Left lung (tissue), 10 donors: Measurements from ENCODE around the gene GSG1L2. TPM values are rescaled to one million over a fixed set of nuclear protein-coding genes. Genes with fewer than 3 reads are reported as not detected.

Source experiments
- ATAC-seq: fragments of 200-7000 bp; cut with Tn5 transposase; one replicate; pipeline ENCODE4 v1.9.1; 2020; ENCODE audit warnings: moderate library complexity
- DNase-seq, 4 donors: peaks; one replicate each; pipeline ENCODE4 v3.0.0-alpha.2; 2013 to 2020
- H3K27ac ChIP-seq, 2 donors: fragments of 200-600 bp; sonication (generic) in 1 of 2; one replicate each; pipeline versions ENCODE4 v1.5.0 to v1.8.0; 2020 to 2021
- H3K27me3 ChIP-seq, 2 donors: fragments of 200-600 bp; sonication (generic) in 1 of 2; one replicate each; pipeline versions ENCODE4 v1.5.0 to v1.8.0; 2020 to 2021
- H3K36me3 ChIP-seq, 2 donors: fragments of 200-600 bp; sonication (generic) in 1 of 2; one replicate each; pipeline versions ENCODE4 v1.5.0 to v1.8.0; 2020 to 2021
- H3K4me1 ChIP-seq, 2 donors: fragments of 200-600 bp; one replicate each; pipeline ENCODE4 v1.8.0; 2021
- H3K4me3 ChIP-seq, 2 donors: fragments of 200-600 bp; sonication (generic) in 1 of 2; one replicate each; pipeline versions ENCODE4 v1.5.0 to v1.8.0; 2020 to 2021; ENCODE audit warnings: mild to moderate bottlenecking in 1 of 2
- H3K9me3 ChIP-seq, 2 donors: fragments of 200-600 bp; sonication (generic) in 1 of 2; one replicate each; pipeline versions ENCODE4 v1.5.0 to v1.8.0; 2020 to 2021
- intact Hi-C, 2 donors: fragments of 100-400 bp; cut with DNase I; formaldehyde crosslinking; loops; one replicate each; pipeline versions ENCODE4 v1.11.2 to v1.14.2; 2022
- polyA plus RNA-seq, 6 donors: library from polyadenylated mRNA; unstranded; fragments of 120-200 nt; gene quantifications; one replicate each; pipeline ENCODE4 v1.2.1, GENCODE V29; 2013; ENCODE audit not compliant: insufficient read length in 6 of 6
- total RNA-seq, 2 donors: library from RNA; stranded (reverse); fragmentation: NEBNext Ultra II Directional; extraction: Animal tissue kit (Norgen Biotek cat#: 25700); gene quantifications; one replicate each; pipeline ENCODE4 v1.2.1, GENCODE V29; 2021
- TF ChIP-seq, protein P1 (sequence below), 2 donors: fragments of 200-600 bp; sonication (generic) in 1 of 2; IDR thresholded peaks; one replicate each; pipeline versions ENCODE4 v1.5.0 to v1.8.0; 2021; ENCODE audit warnings: antibody characterized with exemption in 2 of 2
- donor health status: DM: no; HTN: yes; CAD: no.
- donor health status: DM: no; HTN: no; CAD: no.

GSG1L2 gene
- total and polyA plus RNA-seq, 8 donors, result not detected

GRCh38 chr17:9805769-9806168, 16.1 kb downstream of the GSG1L2 start:
- TF ChIP-seq, protein P1, sequence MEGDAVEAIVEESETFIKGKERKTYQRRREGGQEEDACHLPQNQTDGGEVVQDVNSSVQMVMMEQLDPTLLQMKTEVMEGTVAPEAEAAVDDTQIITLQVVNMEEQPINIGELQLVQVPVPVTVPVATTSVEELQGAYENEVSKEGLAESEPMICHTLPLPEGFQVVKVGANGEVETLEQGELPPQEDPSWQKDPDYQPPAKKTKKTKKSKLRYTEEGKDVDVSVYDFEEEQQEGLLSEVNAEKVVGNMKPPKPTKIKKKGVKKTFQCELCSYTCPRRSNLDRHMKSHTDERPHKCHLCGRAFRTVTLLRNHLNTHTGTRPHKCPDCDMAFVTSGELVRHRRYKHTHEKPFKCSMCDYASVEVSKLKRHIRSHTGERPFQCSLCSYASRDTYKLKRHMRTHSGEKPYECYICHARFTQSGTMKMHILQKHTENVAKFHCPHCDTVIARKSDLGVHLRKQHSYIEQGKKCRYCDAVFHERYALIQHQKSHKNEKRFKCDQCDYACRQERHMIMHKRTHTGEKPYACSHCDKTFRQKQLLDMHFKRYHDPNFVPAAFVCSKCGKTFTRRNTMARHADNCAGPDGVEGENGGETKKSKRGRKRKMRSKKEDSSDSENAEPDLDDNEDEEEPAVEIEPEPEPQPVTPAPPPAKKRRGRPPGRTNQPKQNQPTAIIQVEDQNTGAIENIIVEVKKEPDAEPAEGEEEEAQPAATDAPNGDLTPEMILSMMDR (IDR thresholded peaks at IDR 0.05), result no peak
- Histone ChIP-seq H3K27me3 (peaks cover 0 to 20% of the 10 kb centered on the region in 2 donors), H3K27ac (no peak overlapping the region), H3K4me3 (no peak overlapping the region), H3K36me3 (no peaks in the 10 kb centered on the region), H3K4me1 (no peaks in the 10 kb centered on the region), H3K9me3 (peaks cover 0 to 3% of the 10 kb centered on the region in 2 donors)
- intact Hi-C loops, result no loop called here
- DNase-seq, result no peak
- no peak for ATAC-seq

GRCh38 chr17:9802697-9803096, 19.2 kb downstream of the GSG1L2 start:
- no peaks in the 10 kb centered on the region for H3K36me3 ChIP-seq
- H3K9me3 ChIP-seq, result peaks cover 0 to 3% of the 10 kb centered on the region in 2 donors
- H3K4me3 ChIP-seq, result no peak overlapping the region
- intact Hi-C loops, result no loop called here
- no peak overlapping the region for H3K27ac ChIP-seq
- DNase-seq (no peak), ATAC-seq (no peak)
- peaks cover 0 to 41% of the 10 kb centered on the region in 2 donors for H3K27me3 ChIP-seq
- H3K4me1 ChIP-seq, result no peaks in the 10 kb centered on the region
- TF ChIP-seq, protein P1 (IDR thresholded peaks at IDR 0.05), result no peak

GRCh38 chr17:9802294-9802693, 19.6 kb downstream of the GSG1L2 start:
- intact Hi-C loops, result no loop called here
- TF ChIP-seq, protein P1 (IDR thresholded peaks at IDR 0.05), result no peak
- H3K36me3 ChIP-seq, result no peaks in the 10 kb centered on the region
- H3K27me3 ChIP-seq, result peaks cover 0 to 45% of the 10 kb centered on the region in 2 donors
- no peaks in the 10 kb centered on the region for H3K4me1 ChIP-seq
- H3K27ac ChIP-seq, result no peak overlapping the region
- peaks cover 0 to 3% of the 10 kb centered on the region in 2 donors for H3K9me3 ChIP-seq
- no peak overlapping the region for H3K4me3 ChIP-seq
- DNase-seq, result no peak
- ATAC-seq, result no peak

GRCh38 chr17:9801505-9801904, 20.4 kb downstream of the GSG1L2 start:
- intact Hi-C loops, result no loop called here
- Histone ChIP-seq H3K27ac (no peak overlapping the region), H3K4me3 (no peak overlapping the region), H3K27me3 (peaks cover 0 to 47% of the 10 kb centered on the region in 2 donors), H3K36me3 (no peaks in the 10 kb centered on the region), H3K9me3 (peaks cover 0 to 3% of the 10 kb centered on the region in 2 donors), H3K4me1 (no peaks in the 10 kb centered on the region)
- no peak for ATAC-seq
- no peak for DNase-seq
- TF ChIP-seq, protein P1 (IDR thresholded peaks at IDR 0.05), result no peak

DNA sequence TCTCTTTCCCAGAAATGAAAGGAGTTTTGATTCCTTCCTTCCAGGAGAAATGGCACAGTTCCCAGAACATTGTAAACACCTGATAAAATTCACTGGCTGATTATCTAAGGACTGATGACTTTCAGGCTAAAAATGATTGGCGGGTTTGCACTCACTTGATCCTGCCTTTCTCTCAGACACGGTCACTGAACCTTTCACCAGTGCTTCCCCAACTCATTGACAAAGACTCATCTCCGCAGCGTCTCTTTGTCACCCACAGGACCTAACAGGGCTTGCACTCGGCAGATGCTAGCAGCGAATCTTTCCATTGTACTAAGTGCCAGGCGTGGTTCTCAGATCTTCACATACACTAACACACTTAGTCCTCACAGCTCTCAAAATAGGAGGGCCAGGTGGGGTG, 23.2 kb downstream of the GSG1L2 start:
- TF ChIP-seq, protein P1 (IDR thresholded peaks at IDR 0.05), result no peak
- intact Hi-C loops, result no loop called here

More for the DNA sequence above, 23.2 kb downstream of the GSG1L2 start:
- H3K9me3 ChIP-seq, result no peaks in the 10 kb centered on the region
- peaks cover 0 to 58% of the 10 kb centered on the region in 2 donors for H3K27me3 ChIP-seq
- DNase-seq (no peak), ATAC-seq (no peak)
- H3K4me3 ChIP-seq, result no peak overlapping the region
- H3K4me1 ChIP-seq, result no peaks in the 10 kb centered on the region
- H3K36me3 ChIP-seq, result no peaks in the 10 kb centered on the region
- H3K27ac ChIP-seq, result no peak overlapping the region
